Trophoblast cell (in vitro differentiated cells and primary cell): Measurements from ENCODE around the gene STIM1.
A peak's percentile ranks its signal among the peaks of the same experiment; 100 is the strongest.

Source experiments
- DNase-seq, 2 donors: peaks; one replicate each; pipeline ENCODE4 v3.0.0-alpha.2; 2016
- H2AFZ ChIP-seq: 2 replicates; pipeline ENCODE4 v1.6.1; 2013; ENCODE audit warnings: low read length, moderate library complexity, mild to moderate bottlenecking; ENCODE audit not compliant: insufficient read depth, poor library complexity
- H2AK5ac ChIP-seq: 2 replicates; pipeline ENCODE4 v1.6.1; 2013; ENCODE audit warnings: mild to moderate bottlenecking, low read length
- H2BK120ac ChIP-seq: 2 replicates; pipeline ENCODE4 v1.6.1; 2013; ENCODE audit warnings: low read length, mild to moderate bottlenecking, moderate library complexity; ENCODE audit not compliant: insufficient read depth, poor library complexity
- H2BK12ac ChIP-seq: 2 replicates; pipeline ENCODE4 v1.6.1; 2013; ENCODE audit warnings: mild to moderate bottlenecking, low read length, moderate library complexity
- H2BK5ac ChIP-seq: 2 replicates; pipeline ENCODE4 v1.6.1; 2013; ENCODE audit warnings: low read length, low read depth, moderate library complexity, mild to moderate bottlenecking; ENCODE audit not compliant: poor library complexity
- H3K14ac ChIP-seq: 2 replicates; pipeline ENCODE4 v1.6.1; 2013; ENCODE audit warnings: mild to moderate bottlenecking, low read length
- H3K18ac ChIP-seq: 2 replicates; pipeline ENCODE4 v1.6.1; 2013; ENCODE audit warnings: mild to moderate bottlenecking, low read length
- H3K23ac ChIP-seq: 2 replicates; pipeline ENCODE4 v1.6.1; 2013; ENCODE audit warnings: low read length
- H3K27ac ChIP-seq: 2 replicates; pipeline ENCODE4 v1.5.1; 2013; ENCODE audit warnings: low read depth, mild to moderate bottlenecking, inconsistent platforms, low read length, moderate library complexity
- H3K27me3 ChIP-seq: 2 replicates; pipeline ENCODE4 v1.6.1; 2013; ENCODE audit warnings: inconsistent platforms, mild to moderate bottlenecking, low read length, moderate library complexity; ENCODE audit not compliant: insufficient read depth
- H3K36me3 ChIP-seq, 2 experiments: 1 replicate in 1 of 2; 2 replicates in 1 of 2; pipeline ENCODE4 v1.6.1; 2013; ENCODE audit warnings: low read length in 2 of 2, mild to moderate bottlenecking in 2 of 2, moderate library complexity in 1 of 2; ENCODE audit not compliant: insufficient read depth in 2 of 2, control insufficient read depth in 1 of 2
- H3K4ac ChIP-seq: 2 replicates; pipeline ENCODE4 v1.6.1; 2013; ENCODE audit warnings: low read depth, mild to moderate bottlenecking, low read length, moderate library complexity
- H3K4me1 ChIP-seq, 2 experiments: 1 replicate in 1 of 2; 2 replicates in 1 of 2; pipeline ENCODE4 v1.6.1; 2013; ENCODE audit warnings: low read length in 2 of 2, mild to moderate bottlenecking in 2 of 2, moderate library complexity in 1 of 2; ENCODE audit not compliant: insufficient read depth in 2 of 2, control insufficient read depth in 1 of 2
- H3K4me2 ChIP-seq: 2 replicates; pipeline ENCODE4 v1.6.1; 2013; ENCODE audit warnings: inconsistent platforms, mild to moderate bottlenecking, low read length, moderate library complexity
- H3K4me3 ChIP-seq: 2 replicates; pipeline ENCODE4 v1.5.1; 2013; ENCODE audit warnings: mild to moderate bottlenecking, low read depth, low read length, inconsistent platforms
- H3K79me1 ChIP-seq: one replicate; pipeline ENCODE4 v1.6.1; 2013; ENCODE audit warnings: low read length
- H3K79me2 ChIP-seq: 2 replicates; pipeline ENCODE4 v1.6.1; 2013; ENCODE audit warnings: low read length, mild to moderate bottlenecking; ENCODE audit not compliant: control insufficient read depth, insufficient read depth, poor library complexity
- H3K9ac ChIP-seq: 2 replicates; pipeline ENCODE4 v1.6.1; 2013; ENCODE audit warnings: mild to moderate bottlenecking, low read length
- H3K9me3 ChIP-seq: 2 replicates; pipeline ENCODE4 v1.6.1; 2013; ENCODE audit warnings: low read depth, mild to moderate bottlenecking, control low read depth, inconsistent platforms, low read length; ENCODE audit not compliant: insufficient read depth
- H4K12ac ChIP-seq: 2 replicates; pipeline ENCODE4 v1.6.1; 2013; ENCODE audit warnings: low read depth, mild to moderate bottlenecking, low read length, moderate library complexity
- H4K8ac ChIP-seq: 2 replicates; pipeline ENCODE4 v1.6.1; 2013; ENCODE audit warnings: low read depth, mild to moderate bottlenecking, low read length, moderate library complexity
- H4K91ac ChIP-seq: one replicate; pipeline ENCODE4 v1.6.1; 2013; ENCODE audit warnings: low read depth, mild to moderate bottlenecking, low read length, moderate library complexity
- WGBS: extraction: QIAGEN DNeasy Blood & Tissue Kit; methylation state at CpG from one replicate; pipeline ENCODE4 v1.1.7; 2013; ENCODE audit warnings: missing lambda C conversion rate; ENCODE audit not compliant: insufficient read length, insufficient coverage; ENCODE audit errors: extremely low coverage; 5-methylcytosine and 5-hydroxymethylcytosine counted together

STIM1 gene

DNA sequence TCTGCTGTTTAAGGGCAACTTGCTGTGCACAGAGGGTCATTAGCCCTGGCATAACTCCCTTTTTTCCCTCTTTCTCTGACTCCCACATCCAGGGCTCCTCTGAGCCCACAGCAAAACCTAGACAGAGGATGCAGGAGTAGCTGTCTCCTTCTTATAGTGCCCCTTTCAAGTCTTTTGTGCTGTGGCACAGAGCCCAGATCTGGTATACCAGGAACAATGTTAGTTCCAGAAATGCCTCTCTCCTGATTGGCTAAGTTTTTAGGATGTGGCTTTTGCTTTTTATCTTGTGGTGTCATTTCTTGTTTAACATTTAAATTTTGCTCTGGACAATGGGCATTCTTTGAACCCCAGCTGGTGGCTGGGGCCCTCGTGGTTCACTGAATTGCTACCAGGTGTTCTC is 213.5 kb downstream of the STIM1 start:
- no peak overlapping the region for H3K4me2 ChIP-seq
- no peaks in the 10 kb centered on the region for H3K79me2 ChIP-seq
- H2AFZ ChIP-seq, result no peak overlapping the region
- no peak overlapping the region for H3K23ac ChIP-seq
- H3K14ac ChIP-seq, result no peak overlapping the region
- H3K9me3 ChIP-seq, result no peaks in the 10 kb centered on the region
- no peak overlapping the region for H4K8ac ChIP-seq
- H3K27me3 ChIP-seq, result no peaks in the 10 kb centered on the region
- H3K27ac ChIP-seq, result no peak overlapping the region
- WGBS, result no CpG with 5 or more reads among the region's 1 CpG
- H3K4me1 ChIP-seq, result peaks cover 0 to 4% of the 10 kb centered on the region in 2 experiments
- no peak overlapping the region for H2BK120ac ChIP-seq
- H2AK5ac ChIP-seq, result no peak overlapping the region
- no peak overlapping the region for H3K18ac ChIP-seq
- H3K79me1 ChIP-seq, result no peaks in the 10 kb centered on the region
- no peak overlapping the region for H2BK5ac ChIP-seq
- no peaks in the 10 kb centered on the region for H3K36me3 ChIP-seq
- H3K4ac ChIP-seq, result no peak overlapping the region
- H2BK12ac ChIP-seq, result no peak overlapping the region
- no peak overlapping the region for H3K4me3 ChIP-seq
- no peak overlapping the region for H4K91ac ChIP-seq
- H3K9ac ChIP-seq, result no peak overlapping the region
- DNase-seq, result no peak
- no peak overlapping the region for H4K12ac ChIP-seq

DNA sequence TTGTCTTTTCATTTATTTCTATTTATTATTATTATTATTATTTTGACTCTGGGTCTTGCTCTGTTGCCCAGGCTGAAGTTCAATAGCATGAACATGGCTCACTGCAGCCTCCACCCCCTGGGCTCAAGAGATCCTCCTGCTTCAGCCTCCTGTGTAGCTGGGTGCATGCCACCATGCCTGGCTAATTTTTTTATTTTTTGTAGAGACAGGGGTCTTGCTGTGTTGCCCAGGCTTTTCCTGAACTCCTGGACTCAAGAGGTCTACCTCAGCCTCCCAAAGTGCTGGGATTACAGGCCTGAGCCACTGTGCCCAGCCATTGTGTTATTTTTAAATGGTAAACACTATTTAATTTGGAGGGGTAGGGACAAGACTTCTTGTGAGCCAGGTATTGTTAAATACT is 215.9 kb downstream of the STIM1 start:
- Histone ChIP-seq H3K4me2 (no peak overlapping the region), H2BK12ac (no peak overlapping the region), H4K91ac (no peak overlapping the region), H3K27me3 (no peaks in the 10 kb centered on the region), H3K23ac (no peak overlapping the region), H2BK5ac (no peak overlapping the region), H3K4ac (no peak overlapping the region), H2BK120ac (no peak overlapping the region), H3K79me1 (no peaks in the 10 kb centered on the region), H3K79me2 (no peaks in the 10 kb centered on the region), H3K14ac (no peak overlapping the region), H3K9me3 (no peaks in the 10 kb centered on the region), H2AK5ac (no peak overlapping the region), H4K8ac (no peak overlapping the region), H3K4me3 (no peak overlapping the region), H2AFZ (no peak overlapping the region), H3K27ac (no peak overlapping the region), H3K18ac (no peak overlapping the region), H3K36me3 (no peaks in the 10 kb centered on the region), H4K12ac (no peak overlapping the region), H3K9ac (no peak overlapping the region), H3K4me1 (peaks cover 3 to 6% of the 10 kb centered on the region in 2 experiments)
- DNase-seq, result no peak

DNA sequence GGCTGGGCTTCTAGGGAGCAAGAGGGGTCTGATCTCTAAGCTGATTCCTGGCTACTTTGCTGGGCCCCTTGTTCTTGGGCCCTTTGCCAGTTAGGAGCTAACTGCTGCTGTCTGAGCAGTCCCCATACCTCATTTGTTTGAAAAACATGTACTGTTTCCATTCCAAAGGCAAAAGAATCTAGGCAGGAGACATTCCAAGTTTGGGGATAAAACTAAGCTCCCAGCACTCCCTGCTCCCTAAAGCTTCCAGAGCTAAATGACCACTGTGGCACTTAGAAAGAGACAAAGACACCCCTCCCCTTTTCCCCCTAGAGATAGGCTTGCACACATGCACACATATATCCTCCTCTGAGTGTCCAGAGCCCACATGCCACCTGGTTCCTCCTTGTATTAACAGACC is 216.4 kb downstream of the STIM1 start:
- no peak overlapping the region for H3K4me2 ChIP-seq
- H2AK5ac ChIP-seq, result no peak overlapping the region
- H3K4me3 ChIP-seq, result no peak overlapping the region
- H3K9me3 ChIP-seq, result no peaks in the 10 kb centered on the region
- H2BK120ac ChIP-seq, result no peak overlapping the region
- H2BK5ac ChIP-seq, result no peak overlapping the region
- no peak overlapping the region for H4K8ac ChIP-seq
- H3K18ac ChIP-seq, result no peak overlapping the region
- DNase-seq, result no peak
- H4K91ac ChIP-seq, result no peak overlapping the region
- H2AFZ ChIP-seq, result no peak overlapping the region
- H4K12ac ChIP-seq, result no peak overlapping the region
- H3K27me3 ChIP-seq, result no peaks in the 10 kb centered on the region
- H2BK12ac ChIP-seq, result no peak overlapping the region
- no peak overlapping the region for H3K23ac ChIP-seq
- peaks cover 3 to 6% of the 10 kb centered on the region in 2 experiments for H3K4me1 ChIP-seq
- H3K79me2 ChIP-seq, result no peaks in the 10 kb centered on the region
- no peak overlapping the region for H3K14ac ChIP-seq
- H3K27ac ChIP-seq, result peak overlapping the region; percentile 20
- H3K79me1 ChIP-seq, result no peaks in the 10 kb centered on the region
- no peaks in the 10 kb centered on the region for H3K36me3 ChIP-seq
- no peak overlapping the region for H3K4ac ChIP-seq
- H3K9ac ChIP-seq, result no peak overlapping the region

DNA sequence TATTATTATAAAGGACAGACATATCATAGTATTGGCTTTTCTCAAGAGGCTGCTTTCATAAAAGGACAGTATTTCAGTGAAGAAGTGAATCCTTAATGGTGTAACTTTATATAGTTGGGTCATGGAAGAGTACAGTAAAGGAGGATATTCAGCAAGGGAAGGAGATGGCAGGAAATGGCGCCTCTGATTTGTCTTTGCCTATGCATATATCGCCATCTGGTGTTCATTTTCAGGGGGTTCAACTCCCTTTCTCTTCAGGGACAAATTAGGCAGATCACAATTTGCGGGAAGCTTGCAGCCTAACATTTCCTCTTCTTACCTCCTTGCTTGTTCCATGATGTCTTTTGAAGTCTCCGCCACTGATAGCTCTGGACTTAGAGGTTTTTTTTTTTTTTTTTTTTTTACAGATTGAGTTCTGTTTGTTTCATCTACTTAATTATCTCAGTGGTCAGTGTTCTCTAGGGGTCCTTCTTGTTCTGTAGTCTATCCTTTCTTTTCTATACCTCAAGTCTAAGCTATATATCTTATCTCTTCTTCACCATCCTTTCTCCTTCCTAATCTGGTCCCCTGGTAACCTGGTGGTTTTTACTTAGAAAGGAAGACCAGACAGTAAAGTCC is 217.3 kb downstream of the STIM1 start:
- no peaks in the 10 kb centered on the region for H3K79me1 ChIP-seq
- H3K9me3 ChIP-seq, result no peaks in the 10 kb centered on the region
- H3K27me3 ChIP-seq, result no peaks in the 10 kb centered on the region
- peak; percentile 54 to 87 for DNase-seq
- no peak overlapping the region for H3K9ac ChIP-seq
- no peak overlapping the region for H2BK5ac ChIP-seq
- H4K12ac ChIP-seq, result no peak overlapping the region
- no peak overlapping the region for H2BK120ac ChIP-seq
- H3K4me2 ChIP-seq, result no peak overlapping the region
- H2BK12ac ChIP-seq, result no peak overlapping the region
- H4K91ac ChIP-seq, result no peak overlapping the region
- no peaks in the 10 kb centered on the region for H3K36me3 ChIP-seq
- H3K27ac ChIP-seq, result no peak overlapping the region
- no peak overlapping the region for H2AK5ac ChIP-seq
- H3K4me3 ChIP-seq, result no peak overlapping the region
- no peak overlapping the region for H3K23ac ChIP-seq
- no peak overlapping the region for H3K14ac ChIP-seq
- no peak overlapping the region for H2AFZ ChIP-seq
- H3K18ac ChIP-seq, result no peak overlapping the region
- no peak overlapping the region for H4K8ac ChIP-seq
- peaks cover 3 to 6% of the 10 kb centered on the region in 2 experiments for H3K4me1 ChIP-seq
- WGBS, result no CpG with 5 or more reads among the region's 4 CpGs
- no peaks in the 10 kb centered on the region for H3K79me2 ChIP-seq
- no peak overlapping the region for H3K4ac ChIP-seq
